Activated CD4-positive, CD25-positive, alpha-beta regulatory T cell (primary cell): ENCODE data around the gene PERCC1.

ENCODE experiments used
- DNase-seq, 4 experiments: peaks; one replicate each; lab custom pipeline; 2025; lab: John Stamatoyannopoulos, UW

The PERCC1 gene

GRCh38 chr16:1450218-1450617 is 19.3 kb downstream of the PERCC1 start:
- DNase-seq, result no peak

GRCh38 chr16:1450841-1451240 is 20.0 kb downstream of the PERCC1 start:
- no peak for DNase-seq

GRCh38 chr16:1451702-1452392 is 21.0 kb downstream of the PERCC1 start:
- no peak for DNase-seq

GRCh38 chr16:1452530-1452929 is 21.7 kb downstream of the PERCC1 start:
- no peak for DNase-seq

GRCh38 chr16:1453316-1453715 is 22.4 kb downstream of the PERCC1 start:
- DNase-seq, result no peak

GRCh38 chr16:1454561-1454960 is 23.7 kb downstream of the PERCC1 start:
- DNase-seq, result no peak

- no peak for DNase-seq
Measured at GRCh38 chr16:1455190-1456171, 24.6 kb downstream of the PERCC1 start.

- DNase-seq, result no peak
Measured at GRCh38 chr16:1456951-1457350, 26.1 kb downstream of the PERCC1 start.

- DNase-seq, result no peak
Measured at GRCh38 chr16:1457489-1458245, 26.8 kb downstream of the PERCC1 start.

GRCh38 chr16:1458336-1458976 is 27.6 kb downstream of the PERCC1 start:
- no peak for DNase-seq

GRCh38 chr16:1458977-1459341 is 28.1 kb downstream of the PERCC1 start:
- no peak for DNase-seq

- DNase-seq, result no peak
Measured at GRCh38 chr16:1459967-1460366, 29.1 kb downstream of the PERCC1 start.

- DNase-seq, result no peak
Measured at GRCh38 chr16:1460602-1461138, 29.8 kb downstream of the PERCC1 start.

GRCh38 chr16:1461146-1461545 is 30.3 kb downstream of the PERCC1 start:
- DNase-seq, result no peak

GRCh38 chr16:1464196-1464893 is 33.5 kb downstream of the PERCC1 start:
- no peak for DNase-seq

- DNase-seq, result no peak
Measured at GRCh38 chr16:1464894-1465566, 34.2 kb downstream of the PERCC1 start.

GRCh38 chr16:1465567-1465915 is 34.7 kb downstream of the PERCC1 start:
- DNase-seq, result no peak

GRCh38 chr16:1466054-1466453 is 35.2 kb downstream of the PERCC1 start:
- DNase-seq, result no peak

GRCh38 chr16:1466968-1467521 is 36.2 kb downstream of the PERCC1 start:
- no peak for DNase-seq

GRCh38 chr16:1468426-1468810 is 37.5 kb downstream of the PERCC1 start:
- DNase-seq, result no peak
